K562 (cell line): ENCODE data around the gene TXNIP. TPM values are rescaled to one million over a fixed set of nuclear protein-coding genes. Genes with fewer than 3 reads are reported as not detected.
A peak's percentile ranks its signal among the peaks of the same experiment; 100 is the strongest.

Source experiments
- CBX1 ChIP-seq: sonication (generic); IDR thresholded peaks from 2 replicates; pipeline ENCODE4 v1.6.1; 2016; ENCODE audit warnings: antibody characterized with exemption, low read depth, mild to moderate bottlenecking
- CREB5 ChIP-seq: fragments of 250-450 bp; sonication (Bioruptor Pico); IDR thresholded peaks from 2 replicates; pipeline ENCODE4 v1.5.0; 2020; ENCODE audit warnings: mild to moderate bottlenecking
- CTCFL ChIP-seq: IDR thresholded peaks from 2 replicates; pipeline ENCODE4 v1.6.1; 2011; ENCODE audit warnings: borderline replicate concordance, low read depth, mild to moderate bottlenecking, moderate library complexity, low read length; ENCODE audit not compliant: insufficient read depth, poor library complexity, severe bottlenecking
- EWSR1 ChIP-seq: fragments of 450-650 bp; IDR thresholded peaks from 2 replicates; pipeline ENCODE4 v1.6.1; 2018; ENCODE audit warnings: borderline replicate concordance, mild to moderate bottlenecking, low read depth, moderate library complexity; ENCODE audit not compliant: partially characterized antibody
- FOS ChIP-seq: IDR thresholded peaks from 3 replicates; pipeline ENCODE4 v1.6.1; 2011; ENCODE audit not compliant: insufficient read length; ENCODE audit errors: extremely low read depth
- GTF2F1 ChIP-seq: IDR thresholded peaks from 2 replicates; pipeline ENCODE4 v1.6.1; 2011; ENCODE audit warnings: low read depth, low read length, improper control_type of control experiment
- HDAC1 ChIP-seq, 2 experiments: fragments of 450-650 bp; IDR thresholded peaks; 2 replicates each; pipeline ENCODE4 v1.6.1; 2016 to 2017; ENCODE audit warnings: inconsistent platforms in 1 of 2, mild to moderate bottlenecking in 1 of 2, moderate library complexity in 1 of 2
- HDAC2 ChIP-seq: fragments of 450-650 bp; IDR thresholded peaks from 2 replicates; pipeline ENCODE4 v1.6.1; 2016; ENCODE audit warnings: mild to moderate bottlenecking
- HDGF ChIP-seq: fragments of 450-650 bp; IDR thresholded peaks from 2 replicates; pipeline ENCODE4 v1.6.1; 2016
- HLTF ChIP-seq: fragments of 450-650 bp; IDR thresholded peaks from 2 replicates; pipeline ENCODE4 v1.6.1; 2016
- HMG20B ChIP-seq: fragments of 250-450 bp; sonication (Bioruptor Pico); IDR thresholded peaks from 2 replicates; pipeline ENCODE4 v1.5.0; 2021; ENCODE audit warnings: mild to moderate bottlenecking
- KLF6 ChIP-seq: fragments of 250-450 bp; sonication (Bioruptor Pico); IDR thresholded peaks from 2 replicates; pipeline ENCODE4 v1.4.0; 2020; ENCODE audit warnings: mild to moderate bottlenecking, moderate library complexity, borderline replicate concordance
- MAFK ChIP-seq: IDR thresholded peaks from 2 replicates; pipeline ENCODE4 v1.6.1; 2011; ENCODE audit warnings: low read length, improper control_type of control experiment
- NFIC ChIP-seq: fragments of 450-650 bp; IDR thresholded peaks from 2 replicates; pipeline ENCODE4 v1.6.1; 2017; ENCODE audit warnings: mild to moderate bottlenecking, inconsistent platforms
- PCBP1 ChIP-seq: fragments of 200-400 bp; formaldehyde crosslinking; IDR thresholded peaks from 2 replicates; pipeline ENCODE4 v1.6.1; 2018; ENCODE audit warnings: mild to moderate bottlenecking, low read depth, low read length; ENCODE audit not compliant: poor library complexity, severe bottlenecking
- POLR2AphosphoS5 ChIP-seq: IDR thresholded peaks from 2 replicates; pipeline ENCODE4 v1.6.1; 2011; ENCODE audit warnings: mild to moderate bottlenecking, low read depth, low read length, moderate library complexity; ENCODE audit not compliant: control insufficient read depth, insufficient read depth
- RBM34 ChIP-seq: fragments of 200-400 bp; formaldehyde crosslinking; IDR thresholded peaks from 2 replicates; pipeline ENCODE4 v1.6.1; 2018; ENCODE audit warnings: low read length, borderline replicate concordance; ENCODE audit not compliant: insufficient read depth
- SMARCA5 ChIP-seq: fragments of 450-650 bp; IDR thresholded peaks from 2 replicates; pipeline ENCODE4 v1.6.1; 2016
- SMARCB1 ChIP-seq: IDR thresholded peaks from 2 replicates; pipeline ENCODE4 v1.6.1; 2011; ENCODE audit warnings: improper control_type of control experiment, low read depth; ENCODE audit not compliant: insufficient read length
- SOX6 ChIP-seq: fragments of 450-650 bp; IDR thresholded peaks from 2 replicates; pipeline ENCODE4 v1.6.1; 2014; ENCODE audit warnings: mild to moderate bottlenecking
- TBL1XR1 ChIP-seq, 2 experiments: IDR thresholded peaks; 2 replicates each; pipeline ENCODE4 v1.6.1; 2012; ENCODE audit warnings: improper control_type of control experiment in 2 of 2, low read length in 2 of 2, mild to moderate bottlenecking in 1 of 2
- ZBTB7A ChIP-seq: IDR thresholded peaks from 2 replicates; pipeline ENCODE4 v1.6.1; 2011; ENCODE audit warnings: low read depth, mild to moderate bottlenecking, low read length, moderate library complexity, borderline replicate concordance; ENCODE audit not compliant: control insufficient read depth
- ZFX ChIP-seq: sonication (generic); formaldehyde crosslinking; IDR thresholded peaks from 2 replicates; pipeline ENCODE4 v1.8.0; 2022; ENCODE audit warnings: mild to moderate bottlenecking, missing genetic modification reagents, moderate library complexity
- ZNF165 ChIP-seq: fragments of 250-450 bp; sonication (Bioruptor Pico); IDR thresholded peaks from 2 replicates; pipeline ENCODE4 v1.4.0; 2020; ENCODE audit warnings: borderline replicate concordance
- ZNF24 ChIP-seq: fragments of 450-650 bp; IDR thresholded peaks from 2 replicates; pipeline ENCODE4 v1.6.1; 2016
- ZNF253 ChIP-seq: fragments of 250-450 bp; sonication (Bioruptor Pico); conservative IDR thresholded peaks from 2 replicates; pipeline ENCODE4 v1.6.1; 2021; ENCODE audit warnings: mild to moderate bottlenecking
- ZNF316 ChIP-seq: fragments of 450-650 bp; IDR thresholded peaks from 2 replicates; pipeline ENCODE4 v1.6.1; 2016
- ZNF644 ChIP-seq: fragments of 200-800 bp; sonication (Bioruptor generic); IDR thresholded peaks from 2 replicates; pipeline ENCODE4 v1.6.1; 2016; ENCODE audit warnings: low read depth, missing genetic modification characterization, missing compliant biosample characterization
- polyA plus RNA-seq, 8 experiments: library from polyadenylated mRNA; depleted of rRNA in 4 of 8; stranded (reverse) in 5 of 8; unstranded in 3 of 8; fragments of >200 nt; fragmentation: Nextera tagmentation in 2 of 8; fragmentation: Illumina TruSeq in 1 of 8; extraction: Ambion mirVana in 2 of 8; extraction: Trizol in 1 of 8; gene quantifications; 2 replicates each; pipeline versions ENCODE4 v1.2.1 to v1.2.3, GENCODE V29; 2011 to 2014; ENCODE audit warnings: inconsistent platforms in 1 of 8, missing spikeins in 1 of 8
- total RNA-seq, 7 experiments: library from RNA; depleted of rRNA in 6 of 7; stranded (reverse); fragments of >200 nt in 6 of 7; fragmentation: Illumina TruSeq in 2 of 7; extraction: Trizol in 2 of 7; gene quantifications; 2 replicates each; pipeline versions ENCODE4 v1.2.1 to v1.2.3, GENCODE V29; 2011 to 2021; ENCODE audit warnings: low replicate concordance in 1 of 7

Gene TXNIP
- total and polyA plus RNA-seq, 9 of the 15 experiments (the other 6 are each of a cell fraction or from before 2014, with no cell fraction given), result 120 to 499 (median 257) TPM

- TF ChIP-seq CTCFL, result no peak
- TF ChIP-seq NFIC, result peak; percentile 76
- TF ChIP-seq ZNF165 (CRISPR knock-in tag), result no peak
- TF ChIP-seq HDGF, result no peak
- TF ChIP-seq PCBP1, result no peak
- 0 out of 2 replicates have a peak, but pooled peaks have one; percentile 16 for TF ChIP-seq HDAC2
- no peak for TF ChIP-seq KLF6 (CRISPR knock-in tag)
- no peak for TF ChIP-seq CREB5 (CRISPR knock-in tag)
- TF ChIP-seq HDAC1 (IDR thresholded peaks at IDR 0.05), result peak in 1 of 2 experiments; percentile 47; a peak in 2 of 4 replicates
- no peak for TF ChIP-seq RBM34
- peak; percentile 66; the same call in 1 of the 2 replicates for TF ChIP-seq ZBTB7A
- 0 out of 2 replicates have a peak, but pooled peaks have one; percentile 44 for TF ChIP-seq POLR2AphosphoS5
- no peak for TF ChIP-seq ZNF253 (CRISPR knock-in tag)
- no peak for TF ChIP-seq SMARCA5
- TF ChIP-seq SMARCB1, result peak; percentile 37
- no peak for TF ChIP-seq GTF2F1
- no peak for TF ChIP-seq ZNF316
- no peak for TF ChIP-seq MAFK
- no peak for TF ChIP-seq HMG20B (CRISPR knock-in tag)
- TF ChIP-seq TBL1XR1 (IDR thresholded peaks at IDR 0.05; ENCODE audit: low read length in 2 of 2), result no peak; a peak in 1 of 4 replicates
- peak; percentile 48 for TF ChIP-seq FOS
- TF ChIP-seq CBX1, result no peak; the same call in 1 of the 2 replicates
- TF ChIP-seq ZNF24, result no peak
- no peak for TF ChIP-seq ZNF644 (tag)
- TF ChIP-seq SOX6, result no peak
- TF ChIP-seq ZFX (CRISPR knock-in tag), result peak; percentile 69
- no peak for TF ChIP-seq EWSR1
- no peak for TF ChIP-seq HLTF
Measured at GRCh38 chr1:145957443-145958319, 38.7 kb downstream of the TXNIP start, which contains the start of gene LIX1L (continued).
